SH-SY5Y (cell line): ENCODE data around the gene ADAM12.

Experiments
- GATA2 ChIP-seq: IDR thresholded peaks from 2 replicates; pipeline ENCODE4 v1.6.1; 2011; ENCODE audit warnings: mild to moderate bottlenecking, low read depth, low read length
- GATA3 ChIP-seq: IDR thresholded peaks from 2 replicates; pipeline ENCODE4 v1.6.1; 2011; ENCODE audit warnings: low read depth, mild to moderate bottlenecking, low read length, moderate library complexity

GRCh38 chr10:126130271-126130710 is 258.0 kb downstream of the ADAM12 start:
- TF ChIP-seq GATA3 (no peak), GATA2 (no peak)
